ENCODE results near the gene SREK1IP1.

- TF ChIP-seq SUZ12 (IDR thresholded peaks at IDR 0.05; ENCODE audit: extremely low read depth, insufficient read depth, insufficient read length) = no peak
- TF ChIP-seq ZNF274 (IDR thresholded peaks at IDR 0.05; ENCODE audit: low read depth, low read length) = no peak
These were observed 79.5 kb downstream of the SREK1IP1 start for GRCh38 chr5:64688965-64689364.
